ENCODE results near the gene GSE1.

DNA sequence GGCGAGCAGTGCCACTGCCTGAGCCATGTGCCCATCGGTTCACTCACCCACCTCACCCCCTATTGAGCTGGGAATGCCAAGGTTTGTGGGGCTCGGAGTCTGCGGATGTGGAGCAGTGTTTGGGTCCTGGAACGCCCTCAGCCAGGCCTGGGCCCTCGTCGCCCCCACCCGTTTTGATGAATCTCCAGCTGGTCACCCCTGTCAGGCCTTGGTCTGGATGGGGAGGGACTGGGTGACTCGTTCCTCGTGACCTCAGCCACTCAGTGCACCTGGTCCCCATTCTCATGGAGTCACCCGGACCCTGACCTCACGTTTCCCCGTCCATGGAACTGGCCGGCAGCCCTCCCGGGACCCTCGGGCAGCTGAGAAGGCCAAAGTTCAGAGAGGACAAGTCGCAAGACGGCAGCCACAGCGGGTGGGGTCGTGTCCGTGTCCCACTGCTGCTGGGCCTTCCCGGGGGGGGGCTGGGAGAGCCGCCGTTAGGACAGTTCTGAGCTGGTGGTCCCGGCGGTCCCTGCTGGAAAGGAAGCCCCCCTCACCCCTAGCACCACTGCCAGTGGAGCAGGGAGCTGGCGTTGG lies 23.2 kb downstream of the GSE1 start:
- TF ChIP-seq, protein P1, sequence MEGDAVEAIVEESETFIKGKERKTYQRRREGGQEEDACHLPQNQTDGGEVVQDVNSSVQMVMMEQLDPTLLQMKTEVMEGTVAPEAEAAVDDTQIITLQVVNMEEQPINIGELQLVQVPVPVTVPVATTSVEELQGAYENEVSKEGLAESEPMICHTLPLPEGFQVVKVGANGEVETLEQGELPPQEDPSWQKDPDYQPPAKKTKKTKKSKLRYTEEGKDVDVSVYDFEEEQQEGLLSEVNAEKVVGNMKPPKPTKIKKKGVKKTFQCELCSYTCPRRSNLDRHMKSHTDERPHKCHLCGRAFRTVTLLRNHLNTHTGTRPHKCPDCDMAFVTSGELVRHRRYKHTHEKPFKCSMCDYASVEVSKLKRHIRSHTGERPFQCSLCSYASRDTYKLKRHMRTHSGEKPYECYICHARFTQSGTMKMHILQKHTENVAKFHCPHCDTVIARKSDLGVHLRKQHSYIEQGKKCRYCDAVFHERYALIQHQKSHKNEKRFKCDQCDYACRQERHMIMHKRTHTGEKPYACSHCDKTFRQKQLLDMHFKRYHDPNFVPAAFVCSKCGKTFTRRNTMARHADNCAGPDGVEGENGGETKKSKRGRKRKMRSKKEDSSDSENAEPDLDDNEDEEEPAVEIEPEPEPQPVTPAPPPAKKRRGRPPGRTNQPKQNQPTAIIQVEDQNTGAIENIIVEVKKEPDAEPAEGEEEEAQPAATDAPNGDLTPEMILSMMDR (conservative IDR thresholded peaks at IDR 0.05) = no peak
- no peak for TF ChIP-seq ZFX (IDR thresholded peaks at IDR 0.05)

All from C4-2B (cell line).